Sigmoid colon (tissue), 7 donors: ENCODE data around the gene MED13L. TPM values are rescaled to one million over a fixed set of nuclear protein-coding genes. Genes with fewer than 3 reads are reported as not detected.

Experiments used
- DNase-seq: peaks from one replicate; pipeline ENCODE4 v3.0.0-alpha.2; 2019
- H3K27ac ChIP-seq, 4 donors: fragments of 200-600 bp; sonication (generic); one replicate each; pipeline ENCODE4 v1.5.1; 2016 to 2019; ENCODE audit warnings: mild to moderate bottlenecking in 1 of 4
- H3K27me3 ChIP-seq, 3 donors: fragments of 200-600 bp; sonication (generic); one replicate each; pipeline ENCODE4 v1.5.1; 2019; ENCODE audit warnings: mild to moderate bottlenecking in 1 of 3
- H3K36me3 ChIP-seq, 4 donors: fragments of 200-600 bp; sonication (generic); one replicate each; pipeline ENCODE4 v1.5.1; 2016 to 2019
- H3K4me1 ChIP-seq, 4 donors: fragments of 200-600 bp; sonication (generic); one replicate each; pipeline ENCODE4 v1.5.1; 2017 to 2019
- H3K4me3 ChIP-seq, 4 donors: fragments of 200-600 bp; sonication (generic); one replicate each; pipeline ENCODE4 v1.5.1; 2017 to 2019; ENCODE audit warnings: mild to moderate bottlenecking in 2 of 4, moderate library complexity in 1 of 4
- H3K9me3 ChIP-seq, 4 donors: fragments of 200-600 bp in 3 of 4; sonication (generic) in 3 of 4; one replicate each; pipeline versions ENCODE4 v1.5.1 to v1.6.1; 2013 to 2019
- EP300 ChIP-seq, 4 donors: sonication (generic); formaldehyde crosslinking; IDR thresholded peaks; one replicate each; pipeline ENCODE4 v1.6.1; 2017; ENCODE audit warnings: antibody characterized with exemption in 4 of 4
- POLR2A ChIP-seq, 2 donors: fragments of 450-650 bp; IDR thresholded peaks; one replicate each; pipeline ENCODE4 v1.6.1; 2016; ENCODE audit warnings: antibody characterized with exemption in 2 of 2, mild to moderate bottlenecking in 2 of 2, moderate library complexity in 2 of 2
- POLR2AphosphoS5 ChIP-seq, 4 donors: sonication (generic); formaldehyde crosslinking; IDR thresholded peaks; one replicate each; pipeline ENCODE4 v1.6.1; 2017; ENCODE audit warnings: antibody characterized with exemption in 4 of 4
- WGBS, 2 donors: extraction: QIAGEN DNeasy Blood & Tissue Kit; methylation state at CpG; one replicate each; pipeline ENCODE4 v1.1.7; 2013; 5-methylcytosine and 5-hydroxymethylcytosine counted together
- intact Hi-C: fragments of 100-400 bp; cut with DNase I; formaldehyde crosslinking; loops from one replicate; pipeline ENCODE4 v1.15.1; 2023
- polyA plus RNA-seq, 3 donors: library from polyadenylated mRNA; stranded (reverse); fragments of 200-250 nt; gene quantifications; one replicate each; pipeline ENCODE4 v1.2.3, GENCODE V29; 2013
- total RNA-seq, 4 donors: library from RNA; depleted of rRNA; stranded (reverse); fragments of >200 nt; gene quantifications; one replicate each; pipeline ENCODE4 v1.1.0, GENCODE V29; 2016
- TF ChIP-seq, protein P1 (sequence below), 4 experiments: fragments of 450-650 bp in 3 of 4; fragments of 200-600 bp in 1 of 4; IDR thresholded peaks; one replicate each; pipeline ENCODE4 v1.5.1; 2016 to 2019; ENCODE audit warnings: antibody characterized with exemption in 4 of 4, mild to moderate bottlenecking in 3 of 4, moderate library complexity in 2 of 4
- donor health status: healthy with polysubstance abuse.
- donor health status: Bipolar disorder and iron deficiency.
- donor health status: healthy.

MED13L gene
- total and polyA plus RNA-seq, 7 donors: 12.5 to 246 (median 151) TPM

DNA sequence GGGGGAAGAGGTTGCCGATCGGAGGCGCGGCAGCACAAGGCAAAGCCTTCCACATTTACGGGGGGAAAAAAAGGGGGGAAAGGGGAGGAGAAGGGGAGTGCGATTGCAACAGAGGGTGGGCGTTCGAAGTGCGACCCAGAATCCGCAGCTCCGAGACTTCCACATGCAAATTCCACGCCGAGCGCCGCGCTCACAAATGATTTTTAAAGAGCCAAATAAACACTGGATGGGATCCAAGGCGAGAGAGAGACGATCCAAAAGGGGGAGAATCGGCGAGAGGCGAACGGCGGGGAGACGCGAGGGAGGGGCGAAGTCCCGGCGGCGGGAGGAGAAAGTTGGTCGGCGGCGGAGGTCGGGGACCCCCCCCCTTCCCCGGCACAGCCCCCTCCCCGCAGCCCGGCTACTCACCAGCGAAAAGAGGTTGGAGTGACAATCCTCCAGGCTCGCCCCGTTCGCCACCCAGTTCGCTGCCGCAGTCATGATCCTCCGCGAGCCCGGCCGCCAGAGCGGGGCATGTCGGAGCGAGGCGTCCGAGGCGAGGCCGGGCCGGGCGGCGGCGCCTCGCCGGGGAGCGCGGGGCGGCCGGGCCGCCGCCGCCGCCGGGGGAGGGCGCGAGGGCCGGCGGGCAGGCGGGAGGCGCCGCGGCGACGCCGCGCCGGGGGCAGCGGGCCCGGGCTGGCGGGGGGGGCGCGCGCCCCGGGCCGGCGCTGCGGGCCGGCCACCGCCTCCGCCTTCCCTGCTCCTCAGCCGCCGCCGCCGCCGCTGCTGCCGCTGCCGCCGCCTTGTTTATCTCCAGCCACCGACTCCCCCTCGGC is 634 bp downstream of the MED13L start:
- H3K4me3 ChIP-seq: peak overlapping the region; percentile 74 to 83 (median 79)
- H3K27ac ChIP-seq: peak overlapping the region; percentile 92 to 98 (median 96)
- DNase-seq: peak; percentile 84
- H3K9me3 ChIP-seq: no peaks in the 10 kb centered on the region
- H3K4me1 ChIP-seq: peaks cover 0 to 48% (median 35%) of the 10 kb centered on the region in 4 donors
- TF ChIP-seq EP300 (IDR thresholded peaks at IDR 0.05) (no peak), POLR2AphosphoS5 (IDR thresholded peaks at IDR 0.05) (peak; percentile 18 to 64 (median 36))
- intact Hi-C loops: loop anchor here (1.0 to 5.0 kb wide), 7 partner anchors 43 to 322 kb away; no protein-coding TSS in a partner anchor
- WGBS, 2 donors: 1% methylated on average over 101 to 104 of the region's 104 CpGs
- H3K36me3 ChIP-seq: no peaks in the 10 kb centered on the region
- H3K27me3 ChIP-seq: no peaks in the 10 kb centered on the region

DNA sequence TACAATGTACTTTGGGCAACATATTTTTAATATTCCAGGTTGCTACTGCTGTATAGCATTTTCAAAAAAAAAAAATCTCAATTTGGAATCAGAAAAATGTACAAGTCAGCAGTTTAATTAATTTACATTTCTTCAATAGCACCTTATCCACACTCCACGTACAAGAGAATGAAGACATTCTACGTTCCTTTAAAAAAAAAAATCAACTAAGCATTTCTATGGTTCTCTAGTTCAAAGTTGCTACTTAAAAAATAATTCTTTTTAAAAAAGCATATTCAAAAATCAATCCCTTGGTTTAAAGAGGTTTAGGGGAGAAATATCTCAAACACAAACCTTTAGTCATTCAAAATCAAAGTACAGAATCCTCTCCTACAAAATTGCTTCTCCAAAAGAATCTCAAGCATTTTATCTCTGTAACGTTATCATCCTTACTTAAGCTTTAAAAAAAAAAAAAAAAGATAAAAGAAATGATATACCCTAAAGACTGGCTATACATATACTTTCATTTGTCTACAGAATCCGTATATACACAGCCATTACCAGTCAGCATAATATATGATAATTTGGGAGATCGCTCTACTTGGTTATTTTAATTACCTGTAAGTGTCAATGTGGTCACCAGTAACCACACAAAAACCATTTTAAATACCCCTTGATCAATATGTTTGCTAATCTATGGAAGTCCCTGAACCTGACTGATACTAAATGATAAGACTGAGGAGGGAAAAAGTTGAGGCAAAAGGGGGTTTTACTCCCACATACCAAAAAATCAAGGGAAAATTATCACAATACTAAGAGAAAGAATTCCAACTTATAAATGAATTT is 2.7 kb downstream of the MED13L start:
- peak overlapping the region in 2 of 4 donors; percentile 82 to 83 for H3K4me3 ChIP-seq

DNA sequence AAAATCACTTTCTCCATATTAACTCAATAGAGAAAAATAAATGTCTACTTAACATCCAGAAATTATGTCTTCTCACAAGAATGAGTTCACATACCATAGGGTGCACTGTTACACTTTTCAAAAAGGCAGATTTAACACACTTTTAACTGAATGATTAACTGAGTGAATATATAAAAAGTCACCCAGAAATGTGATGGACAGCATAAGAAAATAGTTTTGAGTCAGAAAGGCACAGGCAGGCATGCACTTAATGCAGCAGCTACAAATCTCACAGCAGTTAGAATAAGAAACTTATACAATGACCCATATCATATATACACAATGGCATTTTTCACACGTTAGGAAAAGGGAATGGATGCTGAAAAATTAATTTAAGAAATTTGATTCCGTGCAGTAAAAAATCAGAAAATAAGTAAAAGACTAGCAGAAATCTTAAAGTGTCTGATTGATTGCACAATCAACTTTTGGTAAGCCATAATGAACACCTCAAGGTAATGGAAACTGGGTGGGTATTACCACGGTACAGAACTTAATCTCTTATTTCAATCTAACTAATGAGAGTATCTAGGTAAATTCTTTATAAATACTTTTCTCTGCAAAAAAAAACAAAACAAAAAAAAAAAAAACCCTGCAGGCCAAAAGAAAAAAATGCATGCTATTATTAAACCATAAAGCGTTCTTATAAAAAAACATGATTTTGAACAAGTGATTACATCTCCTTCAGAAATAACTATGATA is 3.5 kb downstream of the MED13L start:
- DNase-seq: no peak
- no peaks in the 10 kb centered on the region for H3K9me3 ChIP-seq
- intact Hi-C loops: no loop called here
- H3K27me3 ChIP-seq: no peaks in the 10 kb centered on the region
- H3K36me3 ChIP-seq: no peaks in the 10 kb centered on the region
- WGBS, 2 donors: 48 to 51% methylated on average over 4 of the region's 4 CpGs
- peaks cover 0 to 64% (median 47%) of the 10 kb centered on the region in 4 donors for H3K4me1 ChIP-seq
- TF ChIP-seq POLR2A (IDR thresholded peaks at IDR 0.05) (no peak), EP300 (IDR thresholded peaks at IDR 0.05) (no peak), POLR2AphosphoS5 (IDR thresholded peaks at IDR 0.05) (no peak)
- TF ChIP-seq, protein P1, sequence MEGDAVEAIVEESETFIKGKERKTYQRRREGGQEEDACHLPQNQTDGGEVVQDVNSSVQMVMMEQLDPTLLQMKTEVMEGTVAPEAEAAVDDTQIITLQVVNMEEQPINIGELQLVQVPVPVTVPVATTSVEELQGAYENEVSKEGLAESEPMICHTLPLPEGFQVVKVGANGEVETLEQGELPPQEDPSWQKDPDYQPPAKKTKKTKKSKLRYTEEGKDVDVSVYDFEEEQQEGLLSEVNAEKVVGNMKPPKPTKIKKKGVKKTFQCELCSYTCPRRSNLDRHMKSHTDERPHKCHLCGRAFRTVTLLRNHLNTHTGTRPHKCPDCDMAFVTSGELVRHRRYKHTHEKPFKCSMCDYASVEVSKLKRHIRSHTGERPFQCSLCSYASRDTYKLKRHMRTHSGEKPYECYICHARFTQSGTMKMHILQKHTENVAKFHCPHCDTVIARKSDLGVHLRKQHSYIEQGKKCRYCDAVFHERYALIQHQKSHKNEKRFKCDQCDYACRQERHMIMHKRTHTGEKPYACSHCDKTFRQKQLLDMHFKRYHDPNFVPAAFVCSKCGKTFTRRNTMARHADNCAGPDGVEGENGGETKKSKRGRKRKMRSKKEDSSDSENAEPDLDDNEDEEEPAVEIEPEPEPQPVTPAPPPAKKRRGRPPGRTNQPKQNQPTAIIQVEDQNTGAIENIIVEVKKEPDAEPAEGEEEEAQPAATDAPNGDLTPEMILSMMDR (IDR thresholded peaks at IDR 0.05): no peak
- no peak overlapping the region for H3K27ac ChIP-seq
- no peak overlapping the region for H3K4me3 ChIP-seq

More for the DNA sequence above, 2.7 kb downstream of the MED13L start:
- TF ChIP-seq POLR2A (IDR thresholded peaks at IDR 0.05) (no peak), EP300 (IDR thresholded peaks at IDR 0.05) (no peak), POLR2AphosphoS5 (IDR thresholded peaks at IDR 0.05) (no peak)
- intact Hi-C loops: loop anchor here (5.0 kb wide), 2 partner anchors 133 to 258 kb away; no protein-coding TSS in a partner anchor
- DNase-seq: no peak
- Histone ChIP-seq H3K9me3 (no peaks in the 10 kb centered on the region), H3K27ac (no peak overlapping the region), H3K27me3 (no peaks in the 10 kb centered on the region), H3K36me3 (no peaks in the 10 kb centered on the region), H3K4me1 (peaks cover 0 to 57% (median 42%) of the 10 kb centered on the region in 4 donors)
- 28 to 39% methylated on average over 5 of the region's 5 CpGs for WGBS, 2 donors

DNA sequence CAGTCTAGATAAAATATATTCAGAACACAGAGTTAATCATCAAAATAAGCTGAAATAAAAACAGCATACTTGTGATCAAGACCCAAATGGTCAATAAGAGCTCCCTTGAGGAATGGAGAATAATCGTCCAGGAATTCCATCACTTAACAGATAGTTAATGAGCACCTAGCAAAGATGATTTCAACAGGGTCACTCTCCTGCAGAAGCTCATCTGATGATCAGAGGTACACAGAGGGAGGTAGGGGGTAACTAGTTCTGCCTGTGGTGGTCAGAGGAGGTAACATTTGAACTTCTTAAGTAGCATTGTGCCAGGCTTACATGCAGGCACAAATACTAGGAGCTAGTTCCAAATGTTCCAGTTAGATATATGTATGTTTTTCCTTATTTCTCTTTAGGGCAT is 9.5 kb downstream of the MED13L start:
- no peak overlapping the region for H3K4me3 ChIP-seq
- H3K27ac ChIP-seq: no peak overlapping the region
- H3K36me3 ChIP-seq: no peaks in the 10 kb centered on the region
- peaks cover 0 to 83% (median 77%) of the 10 kb centered on the region in 4 donors for H3K4me1 ChIP-seq
- no peak for DNase-seq
- intact Hi-C loops: no loop called here
- no peaks in the 10 kb centered on the region for H3K27me3 ChIP-seq
- TF ChIP-seq POLR2AphosphoS5 (IDR thresholded peaks at IDR 0.05) (no peak), POLR2A (IDR thresholded peaks at IDR 0.05) (no peak), EP300 (IDR thresholded peaks at IDR 0.05) (no peak)
- TF ChIP-seq, protein P1 (IDR thresholded peaks at IDR 0.05): no peak
- WGBS, 2 donors: 66 to 67% methylated on average over 1 of the region's 1 CpG
- no peaks in the 10 kb centered on the region for H3K9me3 ChIP-seq

DNA sequence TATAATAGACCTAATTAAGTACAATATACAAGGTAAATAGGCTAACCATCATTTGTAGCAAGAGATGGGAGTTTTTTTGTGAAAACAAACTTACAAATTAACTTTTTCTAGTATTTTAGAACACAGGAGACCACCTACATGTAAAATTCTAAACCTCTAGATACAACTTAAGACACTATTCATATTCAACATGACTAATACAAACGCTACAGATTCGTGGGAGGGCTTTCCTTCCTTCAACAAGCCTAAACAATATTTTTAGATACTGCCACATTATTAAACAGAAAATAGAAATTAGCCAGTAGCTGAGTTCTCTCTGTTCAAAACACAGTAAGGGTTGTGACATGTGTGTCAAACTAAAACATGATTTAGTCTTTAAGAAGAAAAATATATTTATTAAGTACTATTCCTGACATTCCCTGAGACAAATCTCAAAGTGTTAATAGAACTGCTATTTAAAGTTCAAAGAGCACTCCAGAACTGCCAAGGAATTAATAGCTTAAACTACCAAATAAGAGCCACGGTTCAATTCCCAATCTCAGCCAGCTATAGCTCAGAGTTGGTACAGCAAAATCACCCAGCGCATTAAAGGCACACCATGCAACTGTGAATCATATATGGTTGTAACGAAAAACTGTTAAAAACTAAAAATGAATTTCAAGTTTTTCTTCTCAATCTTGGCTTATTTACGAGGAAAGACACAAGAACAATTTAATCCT is 10.7 kb downstream of the MED13L start:
- peaks cover 0 to 83% (median 77%) of the 10 kb centered on the region in 4 donors for H3K4me1 ChIP-seq
- no peak for DNase-seq
- H3K9me3 ChIP-seq: no peaks in the 10 kb centered on the region
- H3K27me3 ChIP-seq: no peaks in the 10 kb centered on the region
- 62 to 65% methylated on average over 6 of the region's 6 CpGs for WGBS, 2 donors
- TF ChIP-seq, protein P1 (IDR thresholded peaks at IDR 0.05): no peak
- TF ChIP-seq POLR2AphosphoS5 (IDR thresholded peaks at IDR 0.05) (no peak), EP300 (IDR thresholded peaks at IDR 0.05) (no peak), POLR2A (IDR thresholded peaks at IDR 0.05) (no peak)
- H3K4me3 ChIP-seq: no peak overlapping the region
- H3K36me3 ChIP-seq: no peaks in the 10 kb centered on the region
- peak overlapping the region in 2 of 4 donors; percentile 7 to 32 for H3K27ac ChIP-seq
- intact Hi-C loops: no loop called here
